OCI-LY3 (cell line): ENCODE measurements around the gene SLC1A1.

Experiments
- EZH2phosphoT487 ChIP-seq: fragments of 200-600 bp; shearing (Covaris generic); IDR thresholded peaks from 2 replicates; pipeline ENCODE4 v1.6.1; 2018; ENCODE audit warnings: antibody characterized with exemption, mixed run types, low read depth
- TF ChIP-seq, protein P1 (sequence below): fragments of 200-600, 300-600 bp; sonication (generic); IDR thresholded peaks from 2 replicates; pipeline ENCODE4 v1.5.1; 2014; ENCODE audit warnings: antibody characterized with exemption, low read length, low read depth

GRCh38 chr9:4514252-4515128 lies 24.2 kb downstream of the SLC1A1 start:
- TF ChIP-seq, protein P1, sequence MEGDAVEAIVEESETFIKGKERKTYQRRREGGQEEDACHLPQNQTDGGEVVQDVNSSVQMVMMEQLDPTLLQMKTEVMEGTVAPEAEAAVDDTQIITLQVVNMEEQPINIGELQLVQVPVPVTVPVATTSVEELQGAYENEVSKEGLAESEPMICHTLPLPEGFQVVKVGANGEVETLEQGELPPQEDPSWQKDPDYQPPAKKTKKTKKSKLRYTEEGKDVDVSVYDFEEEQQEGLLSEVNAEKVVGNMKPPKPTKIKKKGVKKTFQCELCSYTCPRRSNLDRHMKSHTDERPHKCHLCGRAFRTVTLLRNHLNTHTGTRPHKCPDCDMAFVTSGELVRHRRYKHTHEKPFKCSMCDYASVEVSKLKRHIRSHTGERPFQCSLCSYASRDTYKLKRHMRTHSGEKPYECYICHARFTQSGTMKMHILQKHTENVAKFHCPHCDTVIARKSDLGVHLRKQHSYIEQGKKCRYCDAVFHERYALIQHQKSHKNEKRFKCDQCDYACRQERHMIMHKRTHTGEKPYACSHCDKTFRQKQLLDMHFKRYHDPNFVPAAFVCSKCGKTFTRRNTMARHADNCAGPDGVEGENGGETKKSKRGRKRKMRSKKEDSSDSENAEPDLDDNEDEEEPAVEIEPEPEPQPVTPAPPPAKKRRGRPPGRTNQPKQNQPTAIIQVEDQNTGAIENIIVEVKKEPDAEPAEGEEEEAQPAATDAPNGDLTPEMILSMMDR = no peak
- TF ChIP-seq EZH2phosphoT487 = no peak
